Measurements from ENCODE around the gene CEACAM21.

DNA sequence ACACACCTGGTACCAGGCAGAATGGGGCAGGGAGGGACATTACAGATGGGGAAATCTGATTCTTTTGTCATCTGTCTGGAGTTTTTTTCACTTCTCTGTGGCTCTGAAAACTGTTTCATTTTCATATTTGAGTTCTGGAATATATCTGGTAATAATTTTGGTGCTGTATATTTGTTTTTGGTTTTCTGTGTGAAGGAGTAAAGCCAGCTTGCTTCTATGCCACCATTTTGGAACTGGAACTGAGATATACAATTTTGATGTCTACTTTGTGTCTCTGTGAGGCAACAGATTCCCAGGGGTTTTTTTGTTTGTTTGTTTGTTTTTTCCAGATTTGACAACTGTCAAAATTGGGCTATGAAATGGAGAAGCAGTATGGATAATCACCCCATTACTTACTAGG lies 34.8 kb downstream of the CEACAM21 start:
- TF ChIP-seq CTCF (IDR thresholded peaks at IDR 0.05) (no peak), POLR2A (IDR thresholded peaks at IDR 0.05) (no peak)

Measured in testis (tissue), 2 donors.